Measurements from ENCODE around the gene TMEFF1.

TMEFF1 gene

GRCh38 chr9:100479820-100480219 lies 6.9 kb downstream of the TMEFF1 start:
- no peak for ATAC-seq
- TF ChIP-seq GLIS3 (CRISPR knock-in tag; IDR thresholded peaks at IDR 0.05) (no peak), OSR1 (CRISPR knock-in tag; IDR thresholded peaks at IDR 0.05) (no peak), ESRRG (CRISPR knock-in tag; IDR thresholded peaks at IDR 0.05) (no peak), SNAI2 (CRISPR knock-in tag; IDR thresholded peaks at IDR 0.05) (no peak), ZFP3 (CRISPR knock-in tag; IDR thresholded peaks at IDR 0.05) (no peak), PATZ1 (CRISPR knock-in tag; IDR thresholded peaks at IDR 0.05; ENCODE audit: borderline replicate concordance) (no peak), ISL1 (CRISPR knock-in tag; IDR thresholded peaks at IDR 0.05) (no peak), TCF4 (CRISPR knock-in tag; IDR thresholded peaks at IDR 0.05; ENCODE audit: borderline replicate concordance) (no peak), PPARA (CRISPR knock-in tag; IDR thresholded peaks at IDR 0.05; ENCODE audit: borderline replicate concordance) (no peak), CSRNP3 (CRISPR knock-in tag; IDR thresholded peaks at IDR 0.05) (no peak), ZNF565 (CRISPR knock-in tag; conservative IDR thresholded peaks at IDR 0.05; ENCODE audit: low read depth) (no peak)

- ATAC-seq, result no peak
- TF ChIP-seq ZFP30 (CRISPR knock-in tag; IDR thresholded peaks at IDR 0.05), result no peak
- TF ChIP-seq ARNTL (CRISPR knock-in tag; IDR thresholded peaks at IDR 0.05; ENCODE audit: borderline replicate concordance, low read depth), result no peak
- TF ChIP-seq TCF4 (CRISPR knock-in tag; IDR thresholded peaks at IDR 0.05; ENCODE audit: borderline replicate concordance), result no peak
- no peak for TF ChIP-seq OSR1 (CRISPR knock-in tag; IDR thresholded peaks at IDR 0.05)
- TF ChIP-seq, protein P1, sequence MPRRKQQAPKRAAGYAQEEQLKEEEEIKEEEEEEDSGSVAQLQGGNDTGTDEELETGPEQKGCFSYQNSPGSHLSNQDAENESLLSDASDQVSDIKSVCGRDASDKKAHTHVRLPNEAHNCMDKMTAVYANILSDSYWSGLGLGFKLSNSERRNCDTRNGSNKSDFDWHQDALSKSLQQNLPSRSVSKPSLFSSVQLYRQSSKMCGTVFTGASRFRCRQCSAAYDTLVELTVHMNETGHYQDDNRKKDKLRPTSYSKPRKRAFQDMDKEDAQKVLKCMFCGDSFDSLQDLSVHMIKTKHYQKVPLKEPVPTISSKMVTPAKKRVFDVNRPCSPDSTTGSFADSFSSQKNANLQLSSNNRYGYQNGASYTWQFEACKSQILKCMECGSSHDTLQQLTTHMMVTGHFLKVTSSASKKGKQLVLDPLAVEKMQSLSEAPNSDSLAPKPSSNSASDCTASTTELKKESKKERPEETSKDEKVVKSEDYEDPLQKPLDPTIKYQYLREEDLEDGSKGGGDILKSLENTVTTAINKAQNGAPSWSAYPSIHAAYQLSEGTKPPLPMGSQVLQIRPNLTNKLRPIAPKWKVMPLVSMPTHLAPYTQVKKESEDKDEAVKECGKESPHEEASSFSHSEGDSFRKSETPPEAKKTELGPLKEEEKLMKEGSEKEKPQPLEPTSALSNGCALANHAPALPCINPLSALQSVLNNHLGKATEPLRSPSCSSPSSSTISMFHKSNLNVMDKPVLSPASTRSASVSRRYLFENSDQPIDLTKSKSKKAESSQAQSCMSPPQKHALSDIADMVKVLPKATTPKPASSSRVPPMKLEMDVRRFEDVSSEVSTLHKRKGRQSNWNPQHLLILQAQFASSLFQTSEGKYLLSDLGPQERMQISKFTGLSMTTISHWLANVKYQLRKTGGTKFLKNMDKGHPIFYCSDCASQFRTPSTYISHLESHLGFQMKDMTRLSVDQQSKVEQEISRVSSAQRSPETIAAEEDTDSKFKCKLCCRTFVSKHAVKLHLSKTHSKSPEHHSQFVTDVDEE (CRISPR knock-in tag; IDR thresholded peaks at IDR 0.05), result no peak
- TF ChIP-seq GLIS3 (CRISPR knock-in tag; IDR thresholded peaks at IDR 0.05), result no peak
- TF ChIP-seq CSDC2 (CRISPR knock-in tag; IDR thresholded peaks at IDR 0.05), result no peak
- no peak for TF ChIP-seq ZNF8 (CRISPR knock-in tag; IDR thresholded peaks at IDR 0.05)
- no peak for TF ChIP-seq PATZ1 (CRISPR knock-in tag; IDR thresholded peaks at IDR 0.05; ENCODE audit: borderline replicate concordance)
- TF ChIP-seq RARB (CRISPR knock-in tag; IDR thresholded peaks at IDR 0.05), result no peak
- TF ChIP-seq ZNF565 (CRISPR knock-in tag; conservative IDR thresholded peaks at IDR 0.05; ENCODE audit: low read depth), result no peak
- no peak for TF ChIP-seq CREB5 (CRISPR knock-in tag; IDR thresholded peaks at IDR 0.05; ENCODE audit: low read depth)
- no peak for TF ChIP-seq PPARA (CRISPR knock-in tag; IDR thresholded peaks at IDR 0.05; ENCODE audit: borderline replicate concordance)
- no peak for TF ChIP-seq SNAI2 (CRISPR knock-in tag; IDR thresholded peaks at IDR 0.05)
- no peak for TF ChIP-seq ZFP3 (CRISPR knock-in tag; IDR thresholded peaks at IDR 0.05)
- no peak for TF ChIP-seq ZNF70 (CRISPR knock-in tag; IDR thresholded peaks at IDR 0.05)
- TF ChIP-seq TOX (CRISPR knock-in tag; IDR thresholded peaks at IDR 0.05; ENCODE audit: borderline replicate concordance), result no peak
Measured at GRCh38 chr9:100485196-100485595, 12.2 kb downstream of the TMEFF1 start.

GRCh38 chr9:100486479-100487176 lies 13.7 kb downstream of the TMEFF1 start:
- ATAC-seq, result no peak
- no peak for TF ChIP-seq ZNF70 (CRISPR knock-in tag; IDR thresholded peaks at IDR 0.05)
- no peak for TF ChIP-seq ZNF8 (CRISPR knock-in tag; IDR thresholded peaks at IDR 0.05)
- no peak for TF ChIP-seq BACH2 (CRISPR knock-in tag; IDR thresholded peaks at IDR 0.05; ENCODE audit: borderline replicate concordance)
- no peak for TF ChIP-seq PATZ1 (CRISPR knock-in tag; IDR thresholded peaks at IDR 0.05; ENCODE audit: borderline replicate concordance)
- no peak for TF ChIP-seq GLIS3 (CRISPR knock-in tag; IDR thresholded peaks at IDR 0.05)
- no peak for TF ChIP-seq ZC3H10 (CRISPR knock-in tag; IDR thresholded peaks at IDR 0.05)
- no peak for TF ChIP-seq TOX (CRISPR knock-in tag; IDR thresholded peaks at IDR 0.05; ENCODE audit: borderline replicate concordance)
- no peak for TF ChIP-seq ZNF565 (CRISPR knock-in tag; conservative IDR thresholded peaks at IDR 0.05; ENCODE audit: low read depth)
- no peak for TF ChIP-seq ARNTL (CRISPR knock-in tag; IDR thresholded peaks at IDR 0.05; ENCODE audit: borderline replicate concordance, low read depth)
- no peak for TF ChIP-seq OSR1 (CRISPR knock-in tag; IDR thresholded peaks at IDR 0.05)
- TF ChIP-seq, protein P1 (CRISPR knock-in tag; IDR thresholded peaks at IDR 0.05), result no peak

All from SK-N-SH treated with all-trans-retinoic acid at 6 μM for 48 hours (cell line).